ENCODE measurements around the gene ARHGEF9. TPM values are rescaled to one million over a fixed set of nuclear protein-coding genes. Genes with fewer than 3 reads are reported as not detected.

The ARHGEF9 gene
- total RNA-seq, 1 experiment from 2014 or later: 16.7 TPM

- Histone ChIP-seq H3K4me3 (ENCODE audit: low read depth in 2 of 2, low read length in 2 of 2) (peak overlapping the region; percentile 76 to 82), H3K4me1 (ENCODE audit: control insufficient read depth, insufficient read depth, low read length) (peaks cover 10% of the 10 kb centered on the region), H3K36me3 (ENCODE audit: control insufficient read depth, insufficient read depth, low read length) (no peaks in the 10 kb centered on the region), H3K27me3 (ENCODE audit: control insufficient read depth, insufficient read depth, low read length) (no peaks in the 10 kb centered on the region), H3K9me3 (ENCODE audit: control insufficient read depth, insufficient read depth, low read depth, low read length) (no peaks in the 10 kb centered on the region), H3K27ac (ENCODE audit: low read length) (peak overlapping the region; percentile 77)
- no peak for DNase-seq (ENCODE audit: low read depth, low spot score)
- ChIA-PET POLR2A (no interaction called here), CTCF (no interaction called here)
- ATAC-seq: peak; percentile 63
- no TSS peak for BruUV-seq (replicated peaks)
- intact Hi-C loops (cut with micrococcal nuclease; ENCODE audit: unreplicated experiment) (no loop called here), in situ Hi-C loops (cut with HindIII; ENCODE audit: low pct_unique_long_range_greater_than_20kb, low sequenced_read_pairs) (no loop called here)
- TF ChIP-seq SIN3A (IDR thresholded peaks at IDR 0.05; ENCODE audit: borderline replicate concordance, insufficient read depth, low read depth, low read length): no peak
- no peak for TF ChIP-seq TCF7L2 (IDR thresholded peaks at IDR 0.05; ENCODE audit: low read depth, low read length)
- TF ChIP-seq, protein P1, sequence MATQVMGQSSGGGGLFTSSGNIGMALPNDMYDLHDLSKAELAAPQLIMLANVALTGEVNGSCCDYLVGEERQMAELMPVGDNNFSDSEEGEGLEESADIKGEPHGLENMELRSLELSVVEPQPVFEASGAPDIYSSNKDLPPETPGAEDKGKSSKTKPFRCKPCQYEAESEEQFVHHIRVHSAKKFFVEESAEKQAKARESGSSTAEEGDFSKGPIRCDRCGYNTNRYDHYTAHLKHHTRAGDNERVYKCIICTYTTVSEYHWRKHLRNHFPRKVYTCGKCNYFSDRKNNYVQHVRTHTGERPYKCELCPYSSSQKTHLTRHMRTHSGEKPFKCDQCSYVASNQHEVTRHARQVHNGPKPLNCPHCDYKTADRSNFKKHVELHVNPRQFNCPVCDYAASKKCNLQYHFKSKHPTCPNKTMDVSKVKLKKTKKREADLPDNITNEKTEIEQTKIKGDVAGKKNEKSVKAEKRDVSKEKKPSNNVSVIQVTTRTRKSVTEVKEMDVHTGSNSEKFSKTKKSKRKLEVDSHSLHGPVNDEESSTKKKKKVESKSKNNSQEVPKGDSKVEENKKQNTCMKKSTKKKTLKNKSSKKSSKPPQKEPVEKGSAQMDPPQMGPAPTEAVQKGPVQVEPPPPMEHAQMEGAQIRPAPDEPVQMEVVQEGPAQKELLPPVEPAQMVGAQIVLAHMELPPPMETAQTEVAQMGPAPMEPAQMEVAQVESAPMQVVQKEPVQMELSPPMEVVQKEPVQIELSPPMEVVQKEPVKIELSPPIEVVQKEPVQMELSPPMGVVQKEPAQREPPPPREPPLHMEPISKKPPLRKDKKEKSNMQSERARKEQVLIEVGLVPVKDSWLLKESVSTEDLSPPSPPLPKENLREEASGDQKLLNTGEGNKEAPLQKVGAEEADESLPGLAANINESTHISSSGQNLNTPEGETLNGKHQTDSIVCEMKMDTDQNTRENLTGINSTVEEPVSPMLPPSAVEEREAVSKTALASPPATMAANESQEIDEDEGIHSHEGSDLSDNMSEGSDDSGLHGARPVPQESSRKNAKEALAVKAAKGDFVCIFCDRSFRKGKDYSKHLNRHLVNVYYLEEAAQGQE (IDR thresholded peaks at IDR 0.05; ENCODE audit: insufficient read depth in 1 of 2, low read depth in 2 of 2, low read length in 1 of 2): no peak
- TF ChIP-seq, protein P2, sequence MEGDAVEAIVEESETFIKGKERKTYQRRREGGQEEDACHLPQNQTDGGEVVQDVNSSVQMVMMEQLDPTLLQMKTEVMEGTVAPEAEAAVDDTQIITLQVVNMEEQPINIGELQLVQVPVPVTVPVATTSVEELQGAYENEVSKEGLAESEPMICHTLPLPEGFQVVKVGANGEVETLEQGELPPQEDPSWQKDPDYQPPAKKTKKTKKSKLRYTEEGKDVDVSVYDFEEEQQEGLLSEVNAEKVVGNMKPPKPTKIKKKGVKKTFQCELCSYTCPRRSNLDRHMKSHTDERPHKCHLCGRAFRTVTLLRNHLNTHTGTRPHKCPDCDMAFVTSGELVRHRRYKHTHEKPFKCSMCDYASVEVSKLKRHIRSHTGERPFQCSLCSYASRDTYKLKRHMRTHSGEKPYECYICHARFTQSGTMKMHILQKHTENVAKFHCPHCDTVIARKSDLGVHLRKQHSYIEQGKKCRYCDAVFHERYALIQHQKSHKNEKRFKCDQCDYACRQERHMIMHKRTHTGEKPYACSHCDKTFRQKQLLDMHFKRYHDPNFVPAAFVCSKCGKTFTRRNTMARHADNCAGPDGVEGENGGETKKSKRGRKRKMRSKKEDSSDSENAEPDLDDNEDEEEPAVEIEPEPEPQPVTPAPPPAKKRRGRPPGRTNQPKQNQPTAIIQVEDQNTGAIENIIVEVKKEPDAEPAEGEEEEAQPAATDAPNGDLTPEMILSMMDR (IDR thresholded peaks at IDR 0.05): no peak
- no peak for TF ChIP-seq POLR2AphosphoS5 (IDR thresholded peaks at IDR 0.05; ENCODE audit: low read depth, low read length)
Observed at GRCh38 chrX:63754136-63754859, 30.7 kb downstream of the ARHGEF9 start.

- ChIA-PET POLR2A (no interaction called here), CTCF (no interaction called here)
- no peaks in the 10 kb centered on the region for H3K9me3 ChIP-seq (ENCODE audit: control insufficient read depth, insufficient read depth, low read depth, low read length)
- H3K4me3 ChIP-seq (ENCODE audit: low read depth in 2 of 2, low read length in 2 of 2): no peak overlapping the region
- DNase-seq (ENCODE audit: low read depth, low spot score) (no peak), ATAC-seq (no peak)
- TF ChIP-seq SIN3A (IDR thresholded peaks at IDR 0.05; ENCODE audit: borderline replicate concordance, insufficient read depth, low read depth, low read length) (no peak), POLR2AphosphoS5 (IDR thresholded peaks at IDR 0.05; ENCODE audit: low read depth, low read length) (no peak), TCF7L2 (IDR thresholded peaks at IDR 0.05; ENCODE audit: low read depth, low read length) (no peak)
- TF ChIP-seq, protein P1 (IDR thresholded peaks at IDR 0.05; ENCODE audit: insufficient read depth in 1 of 2, low read depth in 2 of 2, low read length in 1 of 2): no peak
- TF ChIP-seq, protein P2 (IDR thresholded peaks at IDR 0.05): no peak
- in situ Hi-C loops (cut with HindIII; ENCODE audit: low pct_unique_long_range_greater_than_20kb, low sequenced_read_pairs): no loop called here
- BruUV-seq (replicated peaks): no TSS peak
- H3K4me1 ChIP-seq (ENCODE audit: control insufficient read depth, insufficient read depth, low read length): peaks cover 10% of the 10 kb centered on the region
- no peaks in the 10 kb centered on the region for H3K36me3 ChIP-seq (ENCODE audit: control insufficient read depth, insufficient read depth, low read length)
- H3K27ac ChIP-seq (ENCODE audit: low read length): no peak overlapping the region
- no peaks in the 10 kb centered on the region for H3K27me3 ChIP-seq (ENCODE audit: control insufficient read depth, insufficient read depth, low read length)
- intact Hi-C loops (cut with micrococcal nuclease; ENCODE audit: unreplicated experiment): no loop called here
Observed at GRCh38 chrX:63751481-63751880, 33.5 kb downstream of the ARHGEF9 start.
